PC-3 (cell line): Measurements from ENCODE around the gene ROCK2.

Experiments used
- EZH2 ChIP-seq: fragments of 300-600 bp; sonication (generic); IDR thresholded peaks from one replicate; pipeline ENCODE4 v1.6.1; 2017; ENCODE audit warnings: antibody characterized with exemption, mild to moderate bottlenecking, low read length; ENCODE audit not compliant: unreplicated experiment
- EZH2phosphoT487 ChIP-seq: fragments of 300-600 bp; sonication (generic); IDR thresholded peaks from 2 replicates; pipeline ENCODE4 v1.6.1; 2018; ENCODE audit warnings: mild to moderate bottlenecking, antibody characterized with exemption, low read length, borderline replicate concordance
- TF ChIP-seq, protein P1 (sequence below): fragments of 300-600 bp; sonication (generic); conservative IDR thresholded peaks from 2 replicates; pipeline ENCODE4 v1.5.1; 2017; ENCODE audit warnings: antibody characterized with exemption, low read depth, mild to moderate bottlenecking, low read length

DNA sequence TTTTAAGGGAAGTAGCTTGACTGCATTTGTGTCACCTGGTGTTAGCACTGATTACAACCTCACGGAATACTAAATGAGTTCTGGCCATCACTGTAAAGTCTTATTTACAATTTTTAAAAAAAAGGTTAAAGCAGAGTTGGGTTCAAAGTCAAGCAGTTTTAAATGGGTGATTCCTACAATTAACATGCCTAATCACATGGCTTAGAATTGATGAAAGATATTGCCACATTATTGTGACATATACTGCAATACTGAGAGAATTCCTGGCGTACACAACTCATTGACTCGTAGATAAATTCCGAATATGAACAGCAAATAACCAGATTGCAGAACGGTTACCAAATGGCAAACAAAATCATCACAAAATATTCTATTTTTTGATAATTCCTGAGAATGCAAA, 34.2 kb downstream of the ROCK2 start:
- TF ChIP-seq, protein P1, sequence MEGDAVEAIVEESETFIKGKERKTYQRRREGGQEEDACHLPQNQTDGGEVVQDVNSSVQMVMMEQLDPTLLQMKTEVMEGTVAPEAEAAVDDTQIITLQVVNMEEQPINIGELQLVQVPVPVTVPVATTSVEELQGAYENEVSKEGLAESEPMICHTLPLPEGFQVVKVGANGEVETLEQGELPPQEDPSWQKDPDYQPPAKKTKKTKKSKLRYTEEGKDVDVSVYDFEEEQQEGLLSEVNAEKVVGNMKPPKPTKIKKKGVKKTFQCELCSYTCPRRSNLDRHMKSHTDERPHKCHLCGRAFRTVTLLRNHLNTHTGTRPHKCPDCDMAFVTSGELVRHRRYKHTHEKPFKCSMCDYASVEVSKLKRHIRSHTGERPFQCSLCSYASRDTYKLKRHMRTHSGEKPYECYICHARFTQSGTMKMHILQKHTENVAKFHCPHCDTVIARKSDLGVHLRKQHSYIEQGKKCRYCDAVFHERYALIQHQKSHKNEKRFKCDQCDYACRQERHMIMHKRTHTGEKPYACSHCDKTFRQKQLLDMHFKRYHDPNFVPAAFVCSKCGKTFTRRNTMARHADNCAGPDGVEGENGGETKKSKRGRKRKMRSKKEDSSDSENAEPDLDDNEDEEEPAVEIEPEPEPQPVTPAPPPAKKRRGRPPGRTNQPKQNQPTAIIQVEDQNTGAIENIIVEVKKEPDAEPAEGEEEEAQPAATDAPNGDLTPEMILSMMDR, result no peak
- TF ChIP-seq EZH2phosphoT487 (no peak), EZH2 (no peak)
